ENCODE measurements around the gene ZSWIM3. TPM values are rescaled to one million over a fixed set of nuclear protein-coding genes. Genes with fewer than 3 reads are reported as not detected.
A peak's percentile ranks its signal among the peaks of the same experiment; 100 is the strongest.

The ZSWIM3 gene
- total and polyA plus RNA-seq, 7 donors: 1.7 to 3.5 (median 2.9) TPM

GRCh38 chr20:45890077-45890984 is 32.9 kb downstream of the ZSWIM3 start:
- WGBS, 2 donors: 1% methylated on average over 79 of the region's 79 CpGs
- intact Hi-C loops (cut with DNase I): loop anchor here (2.0 to 5.0 kb wide), 3 partner anchors 44 to 92 kb away; partner anchors contain the start of genes PCIF1 and SNX21
- Histone ChIP-seq H3K4me1 (peaks cover 0 to 40% (median 29%) of the 10 kb centered on the region in 4 donors), H3K36me3 (peaks cover 7 to 51% (median 14%) of the 10 kb centered on the region in 4 donors), H3K4me3 (peak overlapping the region; percentile 57 to 95 (median 81)), H3K9me3 (no peaks in the 10 kb centered on the region), H3K27ac (peak overlapping the region; percentile 89 to 93 (median 91)), H3K27me3 (no peaks in the 10 kb centered on the region)
- DNase-seq: peak; percentile 94
- TF ChIP-seq POLR2AphosphoS5 (IDR thresholded peaks at IDR 0.05) (peak; percentile 14 to 54 (median 46)), EP300 (IDR thresholded peaks at IDR 0.05) (no peak), CTCF (IDR thresholded peaks at IDR 0.05) (peak in 3 of 4 experiments; percentile 42 to 67 (median 56))

- Histone ChIP-seq H3K36me3 (peaks cover 7 to 53% (median 22%) of the 10 kb centered on the region in 4 donors), H3K27ac (peak within 1 kb of the TSS; percentile 89 to 93 (median 91)), H3K4me3 (peak within 1 kb of the TSS; percentile 57 to 95 (median 81)), H3K9me3 (no peaks in the 10 kb centered on the region), H3K27me3 (no peaks in the 10 kb centered on the region), H3K4me1 (peaks cover 0 to 40% (median 29%) of the 10 kb centered on the region in 4 donors)
- intact Hi-C loops (cut with DNase I): loop anchor here (1.0 to 5.0 kb wide), 5 partner anchors 19 to 92 kb away; partner anchors contain the start of genes PCIF1, SNX21 and ZNF335
- peak; percentile 32 to 42 for TF ChIP-seq POLR2A (IDR thresholded peaks at IDR 0.05)
- TF ChIP-seq CTCF (IDR thresholded peaks at IDR 0.05): no peak
- peak in 1 of 4 donors; percentile 23 for TF ChIP-seq EP300 (IDR thresholded peaks at IDR 0.05)
- peak; percentile 70 to 93 (median 86) for TF ChIP-seq POLR2AphosphoS5 (IDR thresholded peaks at IDR 0.05)
- peak; percentile 98 for DNase-seq
- WGBS, 2 donors: 0 to 1% methylated on average over 78 of the region's 78 CpGs
These were observed 33.9 kb downstream of the ZSWIM3 start, which contains the start of the genes CTSA and NEURL2 for GRCh38 chr20:45890985-45891983. Gene CTSA, plus strand, starts transcription at chr20:45891335. Its CDS starts 234 bp downstream, at chr20:45891569. Gene NEURL2, minus strand, starts transcription at chr20:45891208. Its CDS starts 217 bp downstream, at chr20:45890991.

GRCh38 chr20:45892049-45892825 is 34.8 kb downstream of the ZSWIM3 start:
- 67 to 79% methylated on average over 9 of the region's 9 CpGs for WGBS, 2 donors
- peaks cover 0 to 40% (median 29%) of the 10 kb centered on the region in 4 donors for H3K4me1 ChIP-seq
- TF ChIP-seq POLR2A (IDR thresholded peaks at IDR 0.05): no peak
- H3K36me3 ChIP-seq: peaks cover 15 to 53% (median 30%) of the 10 kb centered on the region in 4 donors
- intact Hi-C loops (cut with DNase I): loop anchor here (5.0 kb wide), 1 partner anchor 60 kb away; the partner anchor contains the start of gene SNX21
- H3K4me3 ChIP-seq: peak overlapping the region; percentile 57 to 95 (median 81)
- DNase-seq: peak; percentile 59
- H3K27me3 ChIP-seq: no peaks in the 10 kb centered on the region
- H3K27ac ChIP-seq: peak overlapping the region in 3 of 4 donors; percentile 89 to 93 (median 91)
- no peaks in the 10 kb centered on the region for H3K9me3 ChIP-seq

GRCh38 chr20:45892828-45893500 is 35.5 kb downstream of the ZSWIM3 start:
- intact Hi-C loops (cut with DNase I): loop anchor here (5.0 kb wide), 1 partner anchor 61 kb away; the partner anchor contains the start of gene SNX21
- Histone ChIP-seq H3K27me3 (no peaks in the 10 kb centered on the region), H3K9me3 (no peaks in the 10 kb centered on the region), H3K4me1 (peaks cover 0 to 40% (median 29%) of the 10 kb centered on the region in 4 donors), H3K27ac (no peak overlapping the region), H3K36me3 (peaks cover 17 to 57% (median 31%) of the 10 kb centered on the region in 4 donors), H3K4me3 (no peak overlapping the region)
- TF ChIP-seq CTCF (IDR thresholded peaks at IDR 0.05): no peak
- TF ChIP-seq EP300 (IDR thresholded peaks at IDR 0.05): no peak
- TF ChIP-seq POLR2AphosphoS5 (IDR thresholded peaks at IDR 0.05): peak in 1 of 4 donors; percentile 5
- TF ChIP-seq POLR2A (IDR thresholded peaks at IDR 0.05): no peak
- DNase-seq: no peak
- WGBS, 2 donors: 25 to 51% methylated on average over 4 of the region's 4 CpGs
